Smooth muscle cell (in vitro differentiated cells): Measurements from ENCODE around the gene SERINC3. TPM values are rescaled to one million over a fixed set of nuclear protein-coding genes. Genes with fewer than 3 reads are reported as not detected.
A peak's percentile ranks its signal among the peaks of the same experiment; 100 is the strongest.

ENCODE experiments used
- DNase-seq: peaks from one replicate; lab custom pipeline; 2025; ENCODE audit not compliant: unreplicated experiment; lab: John Stamatoyannopoulos, UW
- H2AFZ ChIP-seq: fragments of 200-600 bp; sonication (generic); 2 replicates; pipeline ENCODE4 v1.6.0; 2016; ENCODE audit warnings: antibody characterized with exemption, low read depth, mild to moderate bottlenecking
- H3F3A ChIP-seq: fragments of 200-600 bp; sonication (generic); 2 replicates; pipeline ENCODE4 v1.6.0; 2017; ENCODE audit warnings: antibody characterized with exemption, low read depth
- H3K27ac ChIP-seq: fragments of 200-600 bp; sonication (generic); 2 replicates; pipeline ENCODE4 v1.5.1; 2016; ENCODE audit warnings: low read depth, mild to moderate bottlenecking
- H3K27me3 ChIP-seq: fragments of 200-600 bp; sonication (generic); 2 replicates; pipeline ENCODE4 v1.6.1; 2016; ENCODE audit warnings: low read depth, mild to moderate bottlenecking
- H3K36me3 ChIP-seq: fragments of 200-600 bp; sonication (generic); 2 replicates; pipeline ENCODE4 v1.5.1; 2016; ENCODE audit warnings: low read depth
- H3K4me1 ChIP-seq: fragments of 200-600 bp; sonication (generic); 2 replicates; pipeline ENCODE4 v1.5.1; 2016; ENCODE audit warnings: low read depth
- H3K4me2 ChIP-seq: fragments of 200-600 bp; sonication (generic); 2 replicates; pipeline ENCODE4 v1.6.0; 2016; ENCODE audit warnings: mild to moderate bottlenecking
- H3K4me3 ChIP-seq: fragments of 200-600 bp; sonication (generic); 2 replicates; pipeline ENCODE4 v1.5.1; 2016; ENCODE audit warnings: mild to moderate bottlenecking
- H3K79me2 ChIP-seq: fragments of 200-600 bp; sonication (generic); 2 replicates; pipeline ENCODE4 v1.6.0; 2016; ENCODE audit warnings: low read depth, mild to moderate bottlenecking
- H3K9ac ChIP-seq: fragments of 200-600 bp; sonication (generic); 2 replicates; pipeline ENCODE4 v1.6.0; 2016; ENCODE audit warnings: low read depth
- H3K9me3 ChIP-seq: fragments of 200-600 bp; sonication (generic); replicated peaks from 2 replicates; pipeline ENCODE4 v1.5.1; 2016; ENCODE audit warnings: low read depth
- H4K20me1 ChIP-seq: fragments of 200-600 bp; sonication (generic); 2 replicates; pipeline ENCODE4 v1.6.0; 2016; ENCODE audit warnings: low read depth
- CTCF ChIP-seq: fragments of 200-600 bp; sonication (generic); IDR thresholded peaks from 2 replicates; pipeline ENCODE4 v1.5.1; 2017; ENCODE audit warnings: borderline replicate concordance, mild to moderate bottlenecking, antibody characterized with exemption; ENCODE audit not compliant: insufficient read depth, poor library complexity, severe bottlenecking
- WGBS: methylation state at CpG from one replicate; pipeline ENCODE4 v1.1.7; 2016; ENCODE audit warnings: low lambda C conversion rate; 5-methylcytosine and 5-hydroxymethylcytosine counted together
- polyA plus RNA-seq: library from polyadenylated mRNA; unstranded; fragments of >200 nt; fragmentation: Nextera tagmentation; extraction: Ambion mirVana; gene quantifications from 2 replicates; pipeline ENCODE4 v1.2.1, GENCODE V29; 2016
- total RNA-seq: library from RNA; depleted of rRNA; stranded (reverse); fragments of >200 nt; gene quantifications from 2 replicates; pipeline ENCODE4 v1.2.3, GENCODE V29; 2014

The SERINC3 gene
- total and polyA plus RNA-seq, 2 experiments from 2014 or later: 84.9 to 99.5 TPM

GRCh38 chr20:44552050-44552449 is 30.2 kb upstream of the SERINC3 start:
- Histone ChIP-seq H3K9ac (peak overlapping the region; percentile 18), H2AFZ (no peak overlapping the region), H3K4me3 (no peak overlapping the region), H3K4me1 (peaks cover 19% of the 10 kb centered on the region), H3F3A (peaks cover 50% of the 10 kb centered on the region), H3K27ac (peak overlapping the region; percentile 96), H3K27me3 (no peaks in the 10 kb centered on the region), H3K36me3 (no peaks in the 10 kb centered on the region), H3K79me2 (peaks cover 26% of the 10 kb centered on the region), H4K20me1 (no peaks in the 10 kb centered on the region), H3K4me2 (peak overlapping the region; percentile 32), H3K9me3 (no peaks in the 10 kb centered on the region)
- no peak for DNase-seq
- no peak for TF ChIP-seq CTCF
- 30% methylated on average over 4 of the region's 4 CpGs for WGBS

GRCh38 chr20:44549123-44549522 is 27.3 kb upstream of the SERINC3 start:
- 40% methylated on average over 4 of the region's 4 CpGs for WGBS
- peak overlapping the region; percentile 4 for H3K9ac ChIP-seq
- peak overlapping the region; percentile 73 for H3K27ac ChIP-seq

DNA sequence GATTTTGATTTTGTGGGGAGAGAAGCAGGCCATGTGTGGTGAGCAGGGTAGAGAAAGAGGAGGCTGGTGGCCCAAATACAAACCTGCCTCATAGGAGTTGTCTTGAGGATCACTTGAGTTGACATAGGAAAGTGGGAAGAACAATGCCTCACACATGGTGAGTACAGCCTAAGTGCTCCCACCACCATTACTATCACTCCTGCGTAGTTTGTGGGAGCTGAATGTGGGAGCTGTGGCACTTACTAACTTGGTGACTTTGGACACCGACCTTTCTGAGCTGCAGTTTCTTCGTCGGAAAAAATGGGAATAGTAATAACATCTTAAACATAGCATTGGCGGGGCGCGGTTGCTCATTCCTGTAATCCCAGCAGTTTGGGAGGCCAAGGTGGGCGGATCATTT is 25.5 kb upstream of the SERINC3 start:
- no peak overlapping the region for H3K27ac ChIP-seq
- H2AFZ ChIP-seq: no peak overlapping the region
- DNase-seq: no peak
- H3F3A ChIP-seq: peaks cover 19% of the 10 kb centered on the region
- H3K9me3 ChIP-seq: no peaks in the 10 kb centered on the region
- H4K20me1 ChIP-seq: no peaks in the 10 kb centered on the region
- no peak overlapping the region for H3K4me2 ChIP-seq
- peaks cover 50% of the 10 kb centered on the region for H3K79me2 ChIP-seq
- TF ChIP-seq CTCF: no peak
- 94% methylated on average over 8 of the region's 8 CpGs for WGBS
- H3K4me1 ChIP-seq: no peaks in the 10 kb centered on the region
- no peaks in the 10 kb centered on the region for H3K27me3 ChIP-seq
- no peak overlapping the region for H3K9ac ChIP-seq
- H3K36me3 ChIP-seq: no peaks in the 10 kb centered on the region
- no peak overlapping the region for H3K4me3 ChIP-seq

More at GRCh38 chr20:44549123-44549522, 27.3 kb upstream of the SERINC3 start:
- no peaks in the 10 kb centered on the region for H3K27me3 ChIP-seq
- no peaks in the 10 kb centered on the region for H4K20me1 ChIP-seq
- peaks cover 8% of the 10 kb centered on the region for H3K4me1 ChIP-seq
- TF ChIP-seq CTCF: no peak
- no peak for DNase-seq
- H3K79me2 ChIP-seq: peaks cover 34% of the 10 kb centered on the region
- H2AFZ ChIP-seq: no peak overlapping the region
- H3K4me2 ChIP-seq: peak overlapping the region; percentile 68
- H3K4me3 ChIP-seq: no peak overlapping the region
- no peaks in the 10 kb centered on the region for H3K36me3 ChIP-seq
- peaks cover 31% of the 10 kb centered on the region for H3F3A ChIP-seq
- H3K9me3 ChIP-seq: no peaks in the 10 kb centered on the region

GRCh38 chr20:44544263-44544662 is 22.4 kb upstream of the SERINC3 start:
- Histone ChIP-seq H3K27ac (no peak overlapping the region), H3K27me3 (no peaks in the 10 kb centered on the region), H3K9ac (no peak overlapping the region), H3K36me3 (no peaks in the 10 kb centered on the region), H3F3A (no peaks in the 10 kb centered on the region), H4K20me1 (no peaks in the 10 kb centered on the region), H3K4me2 (no peak overlapping the region), H3K4me1 (no peaks in the 10 kb centered on the region), H3K79me2 (peaks cover 56% of the 10 kb centered on the region), H3K9me3 (no peaks in the 10 kb centered on the region), H3K4me3 (no peak overlapping the region), H2AFZ (no peak overlapping the region)
- WGBS: 70% methylated on average over 5 of the region's 5 CpGs
- DNase-seq: no peak
- TF ChIP-seq CTCF: no peak
